GM19193 (cell line): ENCODE data around the gene ARHGAP19.

Experiments
- POLR2A ChIP-seq: IDR thresholded peaks from 4 replicates; pipeline ENCODE4 v1.6.1; 2011; ENCODE audit not compliant: insufficient read depth, insufficient read length; ENCODE audit errors: extremely low read depth

The ARHGAP19 gene

GRCh38 chr10:97196223-97197029, 96.0 kb downstream of the ARHGAP19 start:
- TF ChIP-seq POLR2A, result no peak

GRCh38 chr10:97195706-97196222, 96.7 kb downstream of the ARHGAP19 start:
- TF ChIP-seq POLR2A, result no peak

DNA sequence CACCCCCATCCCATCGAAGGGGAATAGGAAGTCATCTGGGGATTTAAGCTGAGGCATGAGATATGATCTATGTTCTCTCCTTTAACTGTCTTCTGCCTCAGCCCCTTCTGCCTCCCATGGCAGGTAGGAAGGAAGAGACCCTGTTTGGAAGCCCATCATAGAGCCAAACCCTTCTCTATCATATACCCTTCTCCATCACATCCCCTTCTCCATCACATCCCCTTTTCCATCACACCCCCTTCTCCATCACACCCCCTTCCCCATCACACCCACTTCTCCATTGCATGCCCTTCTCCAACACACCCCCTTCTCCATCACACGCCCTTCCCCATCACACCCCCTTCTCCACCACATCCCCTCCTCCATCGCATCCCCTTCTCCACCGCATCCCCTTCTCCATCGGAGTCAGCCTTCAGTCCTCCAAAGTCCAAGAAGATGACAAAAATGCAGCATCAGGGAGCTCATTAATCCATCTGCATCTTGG, 99.4 kb downstream of the ARHGAP19 start:
- no peak for TF ChIP-seq POLR2A

DNA sequence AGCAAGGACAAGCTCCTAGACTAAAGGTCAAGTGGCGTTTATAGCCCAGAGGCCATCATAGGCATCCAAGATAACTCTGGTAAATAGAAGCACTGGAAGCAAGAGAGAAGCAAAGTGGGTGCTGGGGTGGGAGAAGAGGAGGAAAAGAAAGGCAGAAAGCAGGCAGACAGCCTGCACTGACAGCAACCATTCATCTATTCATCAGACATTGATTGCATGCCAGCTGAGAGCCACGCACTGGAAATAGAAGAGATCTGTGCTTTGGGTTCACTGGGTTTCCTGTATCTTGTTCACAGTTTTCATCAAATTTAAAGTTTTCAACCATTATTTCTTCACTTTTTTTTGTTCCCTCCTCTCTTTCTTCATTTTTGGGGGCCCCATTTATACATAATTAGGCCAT, 102.0 kb downstream of the ARHGAP19 start:
- TF ChIP-seq POLR2A, result no peak

DNA sequence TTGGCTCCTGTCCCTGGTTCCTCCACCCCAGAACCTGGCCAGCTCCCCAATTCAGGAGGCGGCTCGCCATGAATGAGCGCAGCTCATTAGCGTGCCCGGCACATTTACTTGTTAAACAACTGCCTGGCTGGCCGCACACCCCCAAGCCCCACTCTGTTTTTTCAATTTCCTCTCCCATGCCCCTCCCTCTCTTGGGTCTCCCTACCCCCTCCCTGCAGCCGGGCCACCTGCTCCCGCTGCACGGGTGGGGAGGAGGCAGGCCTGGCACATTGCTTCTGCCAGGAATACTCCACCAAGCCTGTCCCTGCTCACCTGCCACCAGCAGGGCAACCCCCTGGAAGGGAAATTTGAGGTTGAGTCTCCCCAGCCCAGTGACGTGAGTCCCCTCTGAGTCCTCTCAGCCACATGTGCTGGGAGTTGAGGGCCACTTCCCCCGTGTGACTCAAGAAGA, 104.2 kb downstream of the ARHGAP19 start:
- TF ChIP-seq POLR2A, result no peak

DNA sequence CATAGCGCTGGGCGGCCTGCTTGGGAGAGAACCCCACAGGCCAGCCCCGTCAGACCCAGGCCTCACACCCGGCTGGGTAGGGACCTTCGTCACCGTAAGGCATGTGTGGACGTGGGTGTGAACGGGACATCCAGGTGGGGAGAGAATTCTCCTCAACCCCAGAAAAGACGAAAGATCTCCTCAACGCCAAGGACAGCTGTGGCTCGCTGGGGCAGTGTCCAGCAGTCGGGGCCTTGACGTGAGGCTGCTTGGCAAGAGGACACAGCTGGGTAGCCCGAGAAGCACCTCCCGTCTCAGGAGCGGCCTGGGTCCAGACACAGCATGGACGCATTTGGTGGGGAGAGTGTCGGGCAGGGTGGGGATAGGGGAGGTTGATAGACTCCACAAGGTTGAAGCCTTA, 105.5 kb downstream of the ARHGAP19 start:
- TF ChIP-seq POLR2A, result no peak

DNA sequence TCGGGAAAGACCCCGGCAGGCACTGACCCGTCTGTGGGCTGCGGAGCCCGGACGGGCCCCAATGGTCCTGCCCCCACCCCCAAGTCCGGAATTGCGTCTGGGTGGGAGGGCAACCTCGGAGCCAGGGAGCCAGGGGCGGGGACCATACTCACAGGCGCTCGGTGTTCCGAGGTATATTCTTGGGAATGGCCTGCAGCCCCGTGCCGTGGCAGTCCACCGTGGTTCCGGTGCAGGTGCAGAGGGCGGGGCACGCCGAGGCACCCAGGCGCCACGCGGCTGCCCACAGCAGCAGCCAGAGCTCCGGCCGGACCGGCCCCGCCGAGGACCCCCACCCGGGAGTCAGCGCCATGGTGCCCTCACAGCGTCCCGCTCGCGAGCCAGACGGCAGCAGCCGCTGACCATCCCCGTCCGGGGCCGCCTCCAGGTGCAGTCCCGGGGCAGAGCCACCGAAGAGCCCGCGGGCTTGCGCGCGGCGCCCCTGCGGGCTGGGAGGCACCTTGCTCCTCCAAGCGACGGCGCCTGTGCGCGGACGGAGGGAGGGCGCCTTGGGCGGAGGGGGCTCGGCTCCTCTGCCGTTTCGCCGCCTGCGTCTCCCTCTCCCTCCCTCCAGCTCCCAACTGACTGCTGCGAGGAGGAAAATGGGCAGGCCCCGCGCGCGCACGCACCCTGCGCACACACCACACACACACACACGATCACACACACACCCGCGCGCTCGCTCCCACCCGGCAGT, 106.9 kb downstream of the ARHGAP19 start, which contains the start of gene SLIT1:
TSS of gene SLIT1 (minus strand) at position 634 of the 733 bp plus-strand sequence. CDS start at position 349, 285 bp downstream.
- no peak for TF ChIP-seq POLR2A

DNA sequence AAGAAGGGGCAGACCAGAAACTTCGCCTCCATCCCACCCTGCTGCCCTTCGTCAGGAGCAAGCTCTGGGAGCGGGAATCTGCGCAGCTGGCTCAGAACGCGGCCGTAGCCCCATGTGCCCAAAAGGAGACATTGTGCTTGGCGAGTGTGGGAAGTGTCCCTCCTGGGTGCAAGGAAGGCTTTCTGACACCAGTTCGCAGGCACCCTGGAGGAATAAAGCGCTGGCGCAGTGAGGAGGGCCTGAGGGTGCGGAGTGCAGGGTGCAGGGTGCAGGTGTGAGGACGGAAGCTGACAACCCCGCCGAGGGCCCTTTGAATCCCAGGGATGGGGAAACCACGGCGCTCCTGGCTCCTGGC, 107.5 kb downstream of the ARHGAP19 start:
- no peak for TF ChIP-seq POLR2A

DNA sequence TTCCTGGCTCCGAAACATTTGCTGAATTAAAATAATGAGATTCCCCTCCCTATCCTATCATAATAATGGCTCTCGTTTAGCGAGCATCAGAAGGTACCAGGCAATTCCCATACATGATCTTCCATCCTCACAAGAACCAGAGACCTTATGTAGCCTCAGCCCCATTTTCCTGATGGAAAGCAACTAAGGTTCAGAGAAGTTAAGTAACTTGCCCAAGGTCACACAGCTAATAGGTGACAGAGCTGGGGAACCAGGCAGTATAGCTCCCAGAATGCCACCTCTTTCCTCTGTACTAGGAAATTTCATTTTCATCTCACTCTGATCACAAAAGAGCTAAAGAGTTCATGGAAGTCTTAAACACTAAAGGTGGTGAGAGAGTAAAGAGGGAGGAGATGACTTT, 109.1 kb downstream of the ARHGAP19 start:
- no peak for TF ChIP-seq POLR2A

GRCh38 chr10:97182288-97182990, 110.0 kb downstream of the ARHGAP19 start:
- TF ChIP-seq POLR2A, result no peak

DNA sequence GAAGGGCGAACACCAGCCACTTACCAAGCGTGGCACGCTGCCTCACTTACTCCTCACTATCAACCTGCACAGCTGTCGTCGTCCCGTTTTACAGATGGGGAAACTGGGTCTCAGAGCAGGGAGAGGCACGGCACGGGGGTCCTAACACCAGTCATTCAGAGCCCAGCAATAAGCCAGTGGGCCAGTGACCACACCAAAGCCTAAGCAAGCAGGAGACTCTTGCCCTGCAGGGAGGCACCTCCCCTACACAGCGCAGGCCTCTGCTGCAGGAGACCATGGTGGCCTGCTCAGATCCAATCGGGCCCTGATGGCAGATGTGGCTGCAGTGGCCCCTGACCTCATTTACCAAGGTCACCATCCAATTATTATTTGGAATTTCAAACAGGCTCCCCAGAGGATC, 111.5 kb downstream of the ARHGAP19 start:
- no peak for TF ChIP-seq POLR2A

DNA sequence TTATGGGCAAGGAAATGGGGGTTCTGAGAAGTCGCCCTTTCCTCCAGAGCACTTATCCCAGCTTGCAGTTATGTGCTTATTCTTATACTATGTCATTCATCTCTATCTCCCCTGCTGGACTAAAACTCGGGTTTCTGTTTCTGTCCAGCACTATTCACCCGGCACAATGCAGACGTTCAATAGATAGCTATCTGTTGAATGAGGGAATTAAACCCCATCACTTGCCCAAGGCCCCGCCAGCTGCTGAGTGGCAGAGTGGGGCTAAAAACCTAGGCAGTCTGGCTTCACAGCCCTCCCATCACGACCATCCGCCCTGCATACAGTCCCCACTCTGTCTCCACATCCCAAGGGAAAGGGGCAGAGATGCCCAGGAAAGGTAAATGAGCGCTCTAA, 112.1 kb downstream of the ARHGAP19 start:
- TF ChIP-seq POLR2A, result no peak

- TF ChIP-seq POLR2A, result no peak
These were observed 112.6 kb downstream of the ARHGAP19 start for GRCh38 chr10:97179731-97180362.

GRCh38 chr10:97179311-97179710, 113.1 kb downstream of the ARHGAP19 start:
- no peak for TF ChIP-seq POLR2A
